Suprapubic skin (tissue), 3 donors: Measurements from ENCODE around the gene FOXO3.

Experiments used
- EP300 ChIP-seq: sonication (generic); formaldehyde crosslinking; IDR thresholded peaks from one replicate; pipeline ENCODE4 v1.6.1; 2017; ENCODE audit warnings: antibody characterized with exemption
- POLR2A ChIP-seq, 2 donors: fragments of 450-650 bp; IDR thresholded peaks; one replicate each; pipeline ENCODE4 v1.6.1; 2017; ENCODE audit warnings: antibody characterized with exemption in 2 of 2, mild to moderate bottlenecking in 2 of 2, moderate library complexity in 2 of 2
- TF ChIP-seq, protein P1 (sequence below), 2 donors: fragments of 200-600 bp in 1 of 2; fragments of 450-650 bp in 1 of 2; sonication (generic) in 1 of 2; IDR thresholded peaks; one replicate each; pipeline ENCODE4 v1.5.1; 2016 to 2019; ENCODE audit warnings: antibody characterized with exemption in 2 of 2, mild to moderate bottlenecking in 1 of 2, moderate library complexity in 1 of 2

DNA sequence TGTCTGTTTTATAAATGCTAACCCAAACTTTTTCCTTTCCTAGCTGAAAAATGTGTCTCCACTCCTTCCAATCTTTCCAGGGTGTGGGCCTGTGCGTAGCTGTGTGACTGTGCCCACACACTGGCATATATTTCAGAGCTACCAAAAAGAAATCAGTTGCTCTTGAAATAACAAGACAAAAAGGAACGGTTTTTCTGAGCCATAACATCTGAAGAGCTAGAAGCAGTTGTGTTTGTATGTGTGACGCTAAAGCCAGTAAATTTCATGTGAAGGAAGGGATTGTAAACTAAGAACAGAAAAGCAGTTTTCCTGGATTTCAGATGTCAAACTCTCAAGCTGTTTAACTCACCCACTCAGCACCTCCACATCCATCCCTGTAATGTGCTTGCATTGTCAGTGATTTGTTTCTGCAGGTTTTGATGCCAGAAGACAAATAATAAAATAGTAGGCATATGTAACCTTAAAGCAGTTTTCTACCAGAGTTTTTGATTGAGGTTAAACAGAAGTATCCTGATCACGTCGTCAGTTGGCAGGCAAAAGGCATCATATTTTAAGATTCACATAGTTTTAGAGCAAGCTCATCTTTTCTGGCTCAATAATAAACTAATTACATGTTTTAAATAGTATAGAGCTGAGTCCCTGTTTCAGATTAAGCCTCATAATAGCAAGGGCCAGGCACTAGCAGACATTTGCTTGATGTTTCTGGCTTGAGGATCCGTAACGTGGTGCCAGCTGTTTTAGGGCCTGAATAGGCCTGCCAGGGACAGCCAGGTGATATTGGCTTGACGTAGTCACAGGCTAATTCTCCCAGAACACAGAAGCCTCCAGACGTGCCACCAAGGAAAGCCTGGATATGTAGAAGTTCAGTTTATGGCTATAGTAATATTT, 90.9 kb downstream of the FOXO3 start:
- TF ChIP-seq POLR2A (IDR thresholded peaks at IDR 0.05) (no peak), EP300 (no peak)
- TF ChIP-seq, protein P1, sequence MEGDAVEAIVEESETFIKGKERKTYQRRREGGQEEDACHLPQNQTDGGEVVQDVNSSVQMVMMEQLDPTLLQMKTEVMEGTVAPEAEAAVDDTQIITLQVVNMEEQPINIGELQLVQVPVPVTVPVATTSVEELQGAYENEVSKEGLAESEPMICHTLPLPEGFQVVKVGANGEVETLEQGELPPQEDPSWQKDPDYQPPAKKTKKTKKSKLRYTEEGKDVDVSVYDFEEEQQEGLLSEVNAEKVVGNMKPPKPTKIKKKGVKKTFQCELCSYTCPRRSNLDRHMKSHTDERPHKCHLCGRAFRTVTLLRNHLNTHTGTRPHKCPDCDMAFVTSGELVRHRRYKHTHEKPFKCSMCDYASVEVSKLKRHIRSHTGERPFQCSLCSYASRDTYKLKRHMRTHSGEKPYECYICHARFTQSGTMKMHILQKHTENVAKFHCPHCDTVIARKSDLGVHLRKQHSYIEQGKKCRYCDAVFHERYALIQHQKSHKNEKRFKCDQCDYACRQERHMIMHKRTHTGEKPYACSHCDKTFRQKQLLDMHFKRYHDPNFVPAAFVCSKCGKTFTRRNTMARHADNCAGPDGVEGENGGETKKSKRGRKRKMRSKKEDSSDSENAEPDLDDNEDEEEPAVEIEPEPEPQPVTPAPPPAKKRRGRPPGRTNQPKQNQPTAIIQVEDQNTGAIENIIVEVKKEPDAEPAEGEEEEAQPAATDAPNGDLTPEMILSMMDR (IDR thresholded peaks at IDR 0.05) = no peak
